Keratinocyte (primary cell): Measurements from ENCODE around the gene MRPS21.

Experiments
- CTCF ChIP-seq, 3 experiments: IDR thresholded peaks in 1 of 3; conservative IDR thresholded peaks in 1 of 3; optimal IDR thresholded peaks in 1 of 3; 2 replicates in 2 of 3; 3 replicates in 1 of 3; pipeline versions ENCODE3 to v1.5.1; 2011; ENCODE audit warnings: low read length in 3 of 3, mild to moderate bottlenecking in 3 of 3, moderate library complexity in 2 of 3, control low read depth in 1 of 3, inconsistent platforms in 1 of 3; ENCODE audit not compliant: insufficient read depth in 2 of 3; ENCODE audit errors: extremely low read depth in 1 of 3
- EZH2 ChIP-seq: IDR thresholded peaks from one replicate; pipeline ENCODE4 v1.6.1; 2012; ENCODE audit warnings: inconsistent platforms, mild to moderate bottlenecking, low read length, moderate library complexity

DNA sequence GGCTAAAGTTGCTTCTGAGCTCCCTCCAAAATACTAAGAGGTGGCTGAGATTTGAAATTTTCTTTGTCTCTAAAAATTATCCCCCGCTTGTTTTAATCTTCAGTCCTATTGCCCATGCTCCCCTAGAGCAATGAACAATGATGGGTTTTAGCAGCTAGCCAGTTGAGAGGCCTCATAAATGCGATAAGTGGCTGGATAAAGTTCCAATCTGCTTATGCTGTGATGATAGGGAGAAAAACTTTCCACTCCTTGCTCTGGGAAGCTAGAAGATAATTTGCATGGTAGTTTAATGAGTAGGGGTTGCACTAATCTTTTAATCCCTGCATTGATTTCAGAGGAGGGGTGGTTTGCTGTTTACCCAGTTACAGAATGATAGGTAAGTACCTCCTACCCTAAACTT, 18.1 kb downstream of the MRPS21 start:
- TF ChIP-seq CTCF (optimal IDR thresholded peaks at IDR 0.05 in 1 of 3, IDR thresholded peaks at IDR 0.05 in 1 of 3, conservative IDR thresholded peaks at IDR 0.05 in 1 of 3; ENCODE audit: extremely low read depth in 1 of 3, insufficient read depth in 2 of 3, low read length in 3 of 3) = no peak
- TF ChIP-seq EZH2 = no peak
